Measurements from ENCODE around the gene NPLOC4. TPM values are rescaled to one million over a fixed set of nuclear protein-coding genes. Genes with fewer than 3 reads are reported as not detected.

The NPLOC4 gene
- total and polyA plus RNA-seq, 2 of the 13 experiments (the other 11 are each of a cell fraction or from before 2014, with no cell fraction given): 57.0 to 97.0 TPM

GRCh38 chr17:81544281-81544974, 92.5 kb downstream of the NPLOC4 start:
- Histone ChIP-seq H3K27me3 (ENCODE audit: control insufficient read depth in 1 of 2, insufficient read depth in 2 of 2, low read length in 2 of 2) (no peaks in the 10 kb centered on the region), H4K20me1 (ENCODE audit: insufficient read depth, low read length) (no peaks in the 10 kb centered on the region), H3K4me2 (ENCODE audit: low read depth, low read length) (no peak overlapping the region), H3K27ac (ENCODE audit: extremely low read length, insufficient read depth, low read length) (no peak overlapping the region), H3K9ac (ENCODE audit: insufficient read depth, low read depth, low read length) (no peak overlapping the region), H2AFZ (ENCODE audit: low read length) (no peak overlapping the region), H3K36me3 (replicated peaks in 1 of 2; ENCODE audit: control insufficient read depth in 1 of 2, insufficient read depth in 2 of 2, low read length in 2 of 2) (peaks cover 40 to 63% of the 10 kb centered on the region in 2 experiments), H3K4me3 (replicated peaks in 1 of 3; ENCODE audit: insufficient read depth in 1 of 3, low read depth in 2 of 3, low read length in 3 of 3) (no peak overlapping the region), H3K79me2 (ENCODE audit: insufficient read depth, low read length) (no peaks in the 10 kb centered on the region), H3K9me3 (ENCODE audit: low read length) (no peaks in the 10 kb centered on the region), H3K4me1 (ENCODE audit: insufficient read depth, low read length) (peaks cover 5% of the 10 kb centered on the region; the same call in 1 of the 2 replicates)
- BruUV-seq (replicated peaks): no TSS peak
- no peak for TF ChIP-seq STAG1 (CRISPR knock-in tag; IDR thresholded peaks at IDR 0.05)
- no peak for TF ChIP-seq ZNF761 (CRISPR knock-in tag; conservative IDR thresholded peaks at IDR 0.05)
- TF ChIP-seq HINFP (CRISPR knock-in tag; IDR thresholded peaks at IDR 0.05; ENCODE audit: low read depth): no peak
- TF ChIP-seq SUZ12 (IDR thresholded peaks at IDR 0.05; ENCODE audit: low read depth, low read length): no peak
- no peak for TF ChIP-seq ZMYM2 (CRISPR knock-in tag; IDR thresholded peaks at IDR 0.05)
- no peak for TF ChIP-seq SIN3A (IDR thresholded peaks at IDR 0.05; ENCODE audit: borderline replicate concordance, low read depth, low read length)
- TF ChIP-seq ZNF670 (CRISPR knock-in tag; IDR thresholded peaks at IDR 0.05; ENCODE audit: borderline replicate concordance): no peak
- TF ChIP-seq IRF1 (CRISPR knock-in tag; IDR thresholded peaks at IDR 0.05; ENCODE audit: low read depth): no peak
- no peak for TF ChIP-seq PPARG (CRISPR knock-in tag; conservative IDR thresholded peaks at IDR 0.05)
- ChIA-PET CTCF (ENCODE audit: low intra/inter-chr PET ratio, low total read pairs) (no interaction called here), POLR2A (interaction anchor here (1.8 kb wide), 1 partner anchor 8 kb away, joined by 7 read pairs; the partner anchor contains the start of gene FAAP100)
- intact Hi-C loops (cut with micrococcal nuclease; ENCODE audit: unreplicated experiment): no loop called here
- WGBS (ENCODE audit: low lambda C conversion rate): 96% methylated on average over 15 of the region's 16 CpGs
- FAIRE-seq (no peak), ATAC-seq (no peak), DNase-seq (ENCODE audit: low spot score) (no peak)
- in situ Hi-C loops (cut with HindIII; ENCODE audit: extremely low pct_ligation_motif_present, low pct_unique_long_range_greater_than_20kb): no loop called here

Data from HepG2 (cell line).